GM12892 (cell line): ENCODE data around the gene IL1RAPL1.

ENCODE experiments used
- POLR2A ChIP-seq: IDR thresholded peaks from 2 replicates; pipeline ENCODE4 v1.6.1; 2011; ENCODE audit warnings: low read depth, low read length, control low read depth
- POLR2AphosphoS5 ChIP-seq: IDR thresholded peaks from 2 replicates; pipeline ENCODE4 v1.6.1; 2011; ENCODE audit warnings: low read depth, low read length, control low read depth
- TAF1 ChIP-seq: IDR thresholded peaks from 2 replicates; pipeline ENCODE4 v1.6.1; 2011; ENCODE audit warnings: low read depth, mild to moderate bottlenecking, control low read depth, low read length, borderline replicate concordance

DNA sequence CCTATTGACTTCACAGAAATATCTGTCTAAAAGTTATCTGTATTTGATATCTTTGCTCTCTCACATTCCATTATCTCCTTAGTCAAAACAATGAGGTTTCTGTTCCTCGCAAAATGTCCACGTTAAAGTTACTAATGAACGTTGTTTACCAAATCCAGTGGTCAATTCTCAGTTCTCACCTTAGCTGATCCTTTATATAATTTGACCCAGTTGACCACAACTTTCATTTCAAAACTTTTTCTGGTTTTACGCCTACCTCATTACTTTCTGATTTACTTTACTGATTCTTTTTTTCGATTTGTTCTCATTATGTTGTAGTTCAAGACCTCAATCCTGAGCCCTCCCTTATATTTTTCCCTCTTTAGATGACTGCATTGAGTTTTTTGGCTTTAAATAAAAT lies 186.6 kb downstream of the IL1RAPL1 start:
- TF ChIP-seq POLR2AphosphoS5 = no peak
- TF ChIP-seq POLR2A = no peak
- no peak for TF ChIP-seq TAF1
